ENCODE data around the gene ZNF513.

The ZNF513 gene

GRCh38 chr2:27422958-27423357, 42.4 kb upstream of the ZNF513 start:
- no peak for DNase-seq (ENCODE audit: extremely low spot score)
- TF ChIP-seq CTCF (IDR thresholded peaks at IDR 0.05; ENCODE audit: control extremely low read depth, extremely low read depth, low read depth, missing control alignments), result no peak
- ChIA-PET CTCF (interaction anchor here (1.2 kb wide), 1 partner anchor 9 kb away, joined by 3 read pairs; no protein-coding TSS in a partner anchor), POLR2A (no interaction called here)

GRCh38 chr2:27421660-27422250, 41.2 kb upstream of the ZNF513 start:
- no peak for DNase-seq (ENCODE audit: extremely low spot score)
- ChIA-PET CTCF (interaction anchor here (1.0 to 1.2 kb wide), 2 partner anchors 12 to 23 kb away, joined by 3 read pairs; no protein-coding TSS in a partner anchor), POLR2A (no interaction called here)
- no peak for TF ChIP-seq CTCF (IDR thresholded peaks at IDR 0.05; ENCODE audit: control extremely low read depth, extremely low read depth, low read depth, missing control alignments)

GRCh38 chr2:27420996-27421395, 40.5 kb upstream of the ZNF513 start:
- DNase-seq (ENCODE audit: extremely low spot score), result no peak
- TF ChIP-seq CTCF (IDR thresholded peaks at IDR 0.05; ENCODE audit: control extremely low read depth, extremely low read depth, low read depth, missing control alignments), result no peak
- ChIA-PET POLR2A (no interaction called here), CTCF (interaction anchor here (1.0 to 1.5 kb wide), 3 partner anchors 11 to 22 kb away, joined by 3 read pairs; no protein-coding TSS in a partner anchor)

- POLR2A ChIA-PET, result no interaction called here
- CTCF ChIA-PET, result interaction anchor here (1.4 kb wide), 1 partner anchor 12 kb away, joined by 3 read pairs; the partner anchor contains the start of gene NRBP1
- DNase-seq (ENCODE audit: extremely low spot score), result no peak
- no peak for TF ChIP-seq CTCF (IDR thresholded peaks at IDR 0.05; ENCODE audit: control extremely low read depth, extremely low read depth, low read depth, missing control alignments)
Measured at GRCh38 chr2:27416151-27416550, 35.6 kb upstream of the ZNF513 start.

GRCh38 chr2:27412419-27413152, 32.1 kb upstream of the ZNF513 start:
- DNase-seq (ENCODE audit: extremely low spot score), result no peak
- CTCF ChIA-PET, result no interaction called here
- no peak for TF ChIP-seq CTCF (IDR thresholded peaks at IDR 0.05; ENCODE audit: control extremely low read depth, extremely low read depth, low read depth, missing control alignments)
- POLR2A ChIA-PET, result no interaction called here

- no peak for TF ChIP-seq CTCF (IDR thresholded peaks at IDR 0.05; ENCODE audit: control extremely low read depth, extremely low read depth, low read depth, missing control alignments)
- CTCF ChIA-PET, result interaction anchor here (0.7 to 1.8 kb wide), 9 partner anchors 9 to 274 kb away, joined by 3 to 14 read pairs (median 3); partner anchors contain the start of genes EIF2B4 and NRBP1
Measured at GRCh38 chr2:27409321-27410073, 29.0 kb upstream of the ZNF513 start, which contains the start of gene PPM1G. Gene PPM1G, minus strand, starts transcription at chr2:27409591. Its CDS starts 169 bp downstream, at chr2:27409422.

More at GRCh38 chr2:27409321-27410073, 29.0 kb upstream of the ZNF513 start, which contains the start of gene PPM1G:
- DNase-seq (ENCODE audit: extremely low spot score), result peak; percentile 98
- POLR2A ChIA-PET, result interaction anchor here (0.6 to 2.1 kb wide), 6 partner anchors 11 to 358 kb away, joined by 3 to 12 read pairs (median 4); partner anchors contain the start of genes AGBL5, CCDC121, GPN1 and NRBP1

All from GM10248 (cell line).